H1 (cell line): ENCODE measurements around the gene AUH. TPM values are rescaled to one million over a fixed set of nuclear protein-coding genes. Genes with fewer than 3 reads are reported as not detected.

Experiments
- CTCF ChIA-PET: fragments of 300-600 bp; sonication (Branson Sonifier 250); formaldehyde crosslinking; loops from one replicate; lab custom pipeline; 2021; ENCODE audit not compliant: partially characterized antibody; lab: Charles Lee
- POLR2A ChIA-PET: fragments of 300-600 bp; sonication (Branson Sonifier 250); formaldehyde crosslinking; loops from one replicate; lab custom pipeline; 2021; ENCODE audit warnings: inconsistent platforms; ENCODE audit not compliant: partially characterized antibody; lab: Charles Lee
- DNase-seq, 2 experiments: peaks; one replicate each; pipeline versions ENCODE4 v3.0.0 to v3.0.0-alpha.2; 2010 to 2022; ENCODE audit warnings: low spot score in 2 of 2, low read depth in 1 of 2, mixed read lengths in 1 of 2
- FAIRE-seq: peaks from 2 replicates; lab custom pipeline; 2011; peaks lifted over from hg19 to GRCh38; lab: Jason Lieb, UNC
- H2AFZ ChIP-seq: 2 replicates; pipeline ENCODE4 v1.8.1; 2012; ENCODE audit warnings: low read length, inconsistent platforms
- H2AK5ac ChIP-seq: 2 replicates; pipeline ENCODE4 v1.6.1; 2013; ENCODE audit warnings: low read depth, low read length
- H2BK120ac ChIP-seq: replicated peaks from 2 replicates; pipeline ENCODE3; 2013; ENCODE audit warnings: low read depth, low read length, inconsistent platforms
- H2BK12ac ChIP-seq: 2 replicates; pipeline ENCODE4 v1.6.1; 2013; ENCODE audit warnings: low read depth, low read length
- H2BK15ac ChIP-seq: 2 replicates; pipeline ENCODE4 v1.6.1; 2013; ENCODE audit warnings: low read length
- H2BK20ac ChIP-seq: 2 replicates; pipeline ENCODE4 v1.6.1; 2013; ENCODE audit warnings: low read length
- H2BK5ac ChIP-seq: 2 replicates; pipeline ENCODE4 v1.6.1; 2013; ENCODE audit warnings: low read depth, low read length
- H3K14ac ChIP-seq: 2 replicates; pipeline ENCODE4 v1.6.1; 2013; ENCODE audit warnings: inconsistent platforms; ENCODE audit not compliant: insufficient read length
- H3K18ac ChIP-seq: 2 replicates; pipeline ENCODE4 v1.6.1; 2013; ENCODE audit warnings: low read length; ENCODE audit errors: extremely low read depth
- H3K23ac ChIP-seq: 2 replicates; pipeline ENCODE4 v1.6.1; 2013; ENCODE audit warnings: inconsistent platforms; ENCODE audit not compliant: insufficient read length
- H3K23me2 ChIP-seq: 2 replicates; pipeline ENCODE4 v1.6.1; 2013; ENCODE audit warnings: low read depth, low read length
- H3K27ac ChIP-seq: 2 replicates; pipeline ENCODE4 v1.6.1; 2011; ENCODE audit warnings: low read depth, low read length, inconsistent platforms
- H3K27me3 ChIP-seq, 4 experiments: replicated peaks in 1 of 4; 1 replicate in 1 of 4; 2 replicates in 3 of 4; pipeline versions ENCODE4 v1.6.1 to v1.8.1; 2011 to 2013; ENCODE audit warnings: low read length in 3 of 4, mild to moderate bottlenecking in 3 of 4, inconsistent platforms in 2 of 4, mixed read lengths in 2 of 4, moderate library complexity in 1 of 4; ENCODE audit not compliant: control insufficient read depth in 3 of 4, insufficient read depth in 3 of 4; ENCODE audit errors: extremely low read depth in 1 of 4
- H3K36me3 ChIP-seq, 4 experiments: 2 replicates each; pipeline versions ENCODE4 v1.6.1 to v1.8.1; 2011 to 2013; ENCODE audit warnings: mild to moderate bottlenecking in 4 of 4, low read length in 3 of 4, moderate library complexity in 2 of 4, control low read depth in 1 of 4, inconsistent platforms in 1 of 4; ENCODE audit not compliant: insufficient read depth in 4 of 4, control insufficient read depth in 2 of 4
- H3K4ac ChIP-seq: replicated peaks from 2 replicates; pipeline ENCODE3; 2013; ENCODE audit warnings: low read length, low read depth, mixed read lengths, inconsistent platforms; ENCODE audit not compliant: insufficient read length
- H3K4me1 ChIP-seq, 4 experiments: replicated peaks in 1 of 4; 1 replicate in 1 of 4; 2 replicates in 3 of 4; pipeline versions ENCODE4 v1.6.1 to v1.8.1; 2011 to 2013; ENCODE audit warnings: low read length in 3 of 4, inconsistent platforms in 2 of 4, mixed read lengths in 1 of 4; ENCODE audit not compliant: insufficient read depth in 4 of 4, control insufficient read depth in 3 of 4
- H3K4me2 ChIP-seq, 2 experiments: 2 replicates each; pipeline versions ENCODE4 v1.6.1 to v1.8.1; 2011 to 2013; ENCODE audit warnings: low read depth in 2 of 2, low read length in 2 of 2, control low read depth in 1 of 2, inconsistent platforms in 1 of 2, mild to moderate bottlenecking in 1 of 2; ENCODE audit not compliant: insufficient read depth in 1 of 2
- H3K4me3 ChIP-seq, 4 experiments: fragments of 200-600, 300-600 bp in 1 of 4; sonication (generic), shearing (Covaris generic), sonication (Bioruptor Twin) in 1 of 4; 2 replicates each; pipeline versions ENCODE4 v1.5.1 to v1.8.1; 2011 to 2016; ENCODE audit warnings: low read length in 4 of 4, low read depth in 3 of 4, control low read depth in 2 of 4, inconsistent platforms in 2 of 4, mild to moderate bottlenecking in 2 of 4, mixed read lengths in 1 of 4, moderate library complexity in 1 of 4; ENCODE audit not compliant: insufficient read depth in 2 of 4; ENCODE audit errors: extremely low read depth in 1 of 4
- H3K56ac ChIP-seq: replicated peaks from 2 replicates; pipeline ENCODE3; 2013; ENCODE audit warnings: low read depth, mild to moderate bottlenecking, mixed read lengths, low read length, inconsistent platforms; ENCODE audit not compliant: insufficient read length
- H3K79me1 ChIP-seq: 2 replicates; pipeline ENCODE4 v1.6.1; 2013; ENCODE audit warnings: low read depth, low read length, control low read depth
- H3K79me2 ChIP-seq, 2 experiments: 2 replicates each; pipeline versions ENCODE4 v1.6.1 to v1.8.1; 2012 to 2013; ENCODE audit warnings: low read length in 2 of 2, mild to moderate bottlenecking in 2 of 2, inconsistent platforms in 1 of 2; ENCODE audit not compliant: insufficient read depth in 2 of 2, control insufficient read depth in 1 of 2
- H3K9ac ChIP-seq, 4 experiments: replicated peaks in 1 of 4; 1 replicate in 1 of 4; 2 replicates in 3 of 4; pipeline versions ENCODE4 v1.6.1 to v1.8.1; 2011 to 2013; ENCODE audit warnings: low read depth in 3 of 4, low read length in 3 of 4, control low read depth in 2 of 4, mild to moderate bottlenecking in 2 of 4, moderate library complexity in 2 of 4, inconsistent platforms in 1 of 4; ENCODE audit errors: extremely low read depth in 1 of 4
- H3K9me3 ChIP-seq, 2 experiments: 2 replicates each; pipeline versions ENCODE4 v1.6.1 to v1.8.1; 2012 to 2013; ENCODE audit warnings: mild to moderate bottlenecking in 2 of 2, moderate library complexity in 2 of 2, control low read depth in 1 of 2, inconsistent platforms in 1 of 2, low read depth in 1 of 2, low read length in 1 of 2, mixed read lengths in 1 of 2; ENCODE audit not compliant: insufficient read depth in 2 of 2
- H4K20me1 ChIP-seq, 2 experiments: replicated peaks in 1 of 2; 2 replicates each; pipeline versions ENCODE3 to v1.8.1; 2011 to 2013; ENCODE audit warnings: inconsistent platforms in 2 of 2, low read length in 2 of 2, mild to moderate bottlenecking in 1 of 2; ENCODE audit not compliant: insufficient read depth in 2 of 2, control insufficient read depth in 1 of 2
- H4K5ac ChIP-seq: 2 replicates; pipeline ENCODE4 v1.6.1; 2013; ENCODE audit warnings: low read length, low read depth, mixed read lengths, inconsistent platforms; ENCODE audit not compliant: insufficient read length
- H4K8ac ChIP-seq: 2 replicates; pipeline ENCODE4 v1.8.0; 2013; ENCODE audit warnings: mild to moderate bottlenecking, moderate library complexity, low read length, inconsistent platforms; ENCODE audit not compliant: insufficient read depth; ENCODE audit errors: extremely low read depth
- H4K91ac ChIP-seq: replicated peaks from 2 replicates; pipeline ENCODE3; 2013; ENCODE audit warnings: low read length, mixed read lengths, inconsistent platforms; ENCODE audit not compliant: insufficient read length
- WGBS, 2 experiments: shearing (Covaris generic) in 1 of 2; methylation state at CpG; one replicate each; pipeline versions ENCODE4 v1.1.6 to v1.1.7; 2013 to 2015; ENCODE audit warnings: low lambda C conversion rate in 2 of 2, mixed read lengths in 2 of 2, inconsistent platforms in 1 of 2, low coverage in 1 of 2, missing lambda C conversion rate in 1 of 2; ENCODE audit not compliant: insufficient replicate concordance in 2 of 2, insufficient coverage in 1 of 2, insufficient read length in 1 of 2; ENCODE audit errors: extremely low coverage in 1 of 2, missing lambda C conversion rate in 1 of 2; 5-methylcytosine and 5-hydroxymethylcytosine counted together
- polyA plus RNA-seq, 7 experiments: library from polyadenylated mRNA; depleted of rRNA in 3 of 7; stranded (reverse) in 5 of 7; unstranded in 2 of 7; fragments of >200 nt in 5 of 7; fragments of 200-250 nt in 2 of 7; gene quantifications; 1 replicate in 5 of 7; 2 replicates in 1 of 7; 4 replicates in 1 of 7; pipeline versions ENCODE4 v1.2.1 to v1.2.3, GENCODE V29; 2011 to 2013; ENCODE audit warnings: missing spikeins in 2 of 7, mixed read lengths in 2 of 7
- total RNA-seq: library from RNA; stranded (reverse); fragmentation: NEBNext Ultra II Directional; extraction: Animal tissue kit (Norgen Biotek cat#: 25700); gene quantifications from 2 replicates; pipeline ENCODE4 v1.2.1, GENCODE V29; 2021

AUH gene
- total and polyA plus RNA-seq, 2 of the 8 experiments (the other 6 are each of a cell fraction or from before 2014, with no cell fraction given), result 5.8 to 21.9 TPM

GRCh38 chr9:91411096-91411771 lies 49.5 kb upstream of the AUH start:
- no peaks in the 10 kb centered on the region for H3K27me3 ChIP-seq
- POLR2A ChIA-PET, result interaction anchor here (0.8 kb wide), 1 partner anchor 9 kb away, joined by 4 read pairs; no protein-coding TSS in a partner anchor

More at GRCh38 chr9:91411096-91411771, 49.5 kb upstream of the AUH start:
- no peak for FAIRE-seq
- Histone ChIP-seq H3K14ac (no peak overlapping the region), H2BK12ac (no peak overlapping the region), H4K20me1 (peaks cover 0 to 2% of the 10 kb centered on the region in 2 experiments), H2BK15ac (no peak overlapping the region), H4K5ac (no peak overlapping the region), H2BK5ac (no peak overlapping the region), H2AFZ (no peak overlapping the region), H3K79me2 (peaks cover 0 to 20% of the 10 kb centered on the region in 2 experiments; a peak in 2 of 4 replicates), H4K91ac (no peak overlapping the region), H3K79me1 (no peaks in the 10 kb centered on the region; the same call in 1 of the 2 replicates), H2BK20ac (no peak overlapping the region), H3K4me3 (no peak overlapping the region), H3K9ac (no peak overlapping the region), H2BK120ac (no peak overlapping the region), H3K23ac (no peak overlapping the region), H3K23me2 (no peaks in the 10 kb centered on the region), H3K27ac (no peak overlapping the region), H2AK5ac (no peak overlapping the region), H3K9me3 (no peaks in the 10 kb centered on the region), H3K4me2 (no peak overlapping the region), H4K8ac (no peak overlapping the region), H3K18ac (no peak overlapping the region), H3K4ac (no peak overlapping the region), H3K4me1 (no peaks in the 10 kb centered on the region), H3K56ac (no peak overlapping the region), H3K36me3 (peaks cover 0 to 16% (median 3%) of the 10 kb centered on the region in 4 experiments; a peak in 7 of 8 replicates)
- 87% methylated on average over 5 of the region's 5 CpGs; no CpG with 5 or more reads in 1 of the 2 experiments for WGBS, 2 experiments
- CTCF ChIA-PET, result interaction anchor here (0.7 to 1.4 kb wide), 3 partner anchors 15 to 322 kb away, joined by 3 to 5 read pairs (median 4); no protein-coding TSS in a partner anchor
- DNase-seq, result no peak
